HEK293 (cell line): ENCODE measurements around the gene RBBP8.
A peak's percentile ranks its signal among the peaks of the same experiment; 100 is the strongest.

Experiments
- CTCF ChIA-PET: fragments of 350-600 bp; formaldehyde crosslinking; extraction: SDS; loops from one replicate; lab custom pipeline; 2021; ENCODE audit warnings: antibody characterized with exemption; lab: Yijun Ruan, JAX
- POLR2A ChIA-PET: fragments of 300-600 bp; formaldehyde crosslinking; extraction: SDS; loops from one replicate; lab custom pipeline; 2020; ENCODE audit warnings: antibody characterized with exemption, inconsistent platforms; lab: Yijun Ruan, JAX
- H3K27ac ChIP-seq: fragments of 200-500 bp; sonication (Bioruptor generic); 2 replicates; pipeline ENCODE4 v1.5.1; 2014; ENCODE audit warnings: low read depth, low read length, control low read depth, inconsistent platforms; ENCODE audit errors: extremely low read depth
- H3K36me3 ChIP-seq, 2 experiments: fragments of 200-500 bp in 1 of 2; sonication (Bioruptor generic) in 1 of 2; 1 replicate in 1 of 2; 2 replicates in 1 of 2; pipeline ENCODE4 v1.5.1; 2014 to 2017; ENCODE audit warnings: inconsistent platforms in 2 of 2, low read length in 2 of 2; ENCODE audit not compliant: control insufficient read depth in 2 of 2, insufficient read depth in 1 of 2
- H3K4me1 ChIP-seq: fragments of 200-500 bp; sonication (Bioruptor generic); 2 replicates; pipeline ENCODE4 v1.5.1; 2014; ENCODE audit warnings: mild to moderate bottlenecking, low read length, inconsistent platforms; ENCODE audit not compliant: control insufficient read depth, insufficient read depth
- H3K4me3 ChIP-seq: 2 replicates; pipeline ENCODE4 v1.5.1; 2011; ENCODE audit warnings: low read depth, mild to moderate bottlenecking, control low read depth, low read length, moderate library complexity
- H3K9me3 ChIP-seq: fragments of 200-500 bp; sonication (Bioruptor generic); 2 replicates; pipeline ENCODE4 v1.5.1; 2014; ENCODE audit warnings: low read depth, low read length, inconsistent platforms; ENCODE audit not compliant: control insufficient read depth, insufficient read depth
- BCL11B ChIP-seq: fragments of 450-650 bp; formaldehyde crosslinking; IDR thresholded peaks from 2 replicates; pipeline ENCODE4 v1.5.1; 2016; ENCODE audit warnings: low read depth, missing biosample characterization, missing genetic modification characterization
- GLIS1 ChIP-seq: fragments of 450-650 bp; formaldehyde crosslinking; IDR thresholded peaks from 2 replicates; pipeline ENCODE4 v1.5.1; 2016; ENCODE audit warnings: missing biosample characterization, missing genetic modification characterization
- KLF16 ChIP-seq: fragments of 450-650 bp; formaldehyde crosslinking; IDR thresholded peaks from 2 replicates; pipeline ENCODE4 v1.5.1; 2017; ENCODE audit warnings: missing biosample characterization, missing genetic modification characterization
- ZBTB1 ChIP-seq: fragments of 450-650 bp; formaldehyde crosslinking; IDR thresholded peaks from 2 replicates; pipeline ENCODE4 v1.5.1; 2016; ENCODE audit warnings: missing biosample characterization, missing genetic modification characterization
- ZBTB17 ChIP-seq: fragments of 450-650 bp; formaldehyde crosslinking; IDR thresholded peaks from 2 replicates; pipeline ENCODE4 v1.5.1; 2016; ENCODE audit warnings: missing biosample characterization, missing genetic modification characterization
- ZBTB20 ChIP-seq: fragments of 450-650 bp; formaldehyde crosslinking; IDR thresholded peaks from 2 replicates; pipeline ENCODE4 v1.5.1; 2016; ENCODE audit warnings: missing biosample characterization, missing genetic modification characterization
- ZNF114 ChIP-seq: fragments of 450-650 bp; formaldehyde crosslinking; IDR thresholded peaks from 2 replicates; pipeline ENCODE4 v1.5.0; 2017; ENCODE audit warnings: missing biosample characterization, missing genetic modification characterization
- ZNF121 ChIP-seq: fragments of 450-650 bp; formaldehyde crosslinking; IDR thresholded peaks from 2 replicates; pipeline ENCODE4 v1.5.1; 2016; ENCODE audit warnings: missing biosample characterization, missing genetic modification characterization
- ZNF16 ChIP-seq: fragments of 450-650 bp; formaldehyde crosslinking; IDR thresholded peaks from 2 replicates; pipeline ENCODE4 v1.5.1; 2016; ENCODE audit warnings: low read depth, missing biosample characterization, missing genetic modification characterization
- ZNF184 ChIP-seq: fragments of 450-650 bp; IDR thresholded peaks from 2 replicates; pipeline ENCODE4 v1.5.1; 2018; ENCODE audit warnings: missing biosample characterization, mild to moderate bottlenecking, missing genetic modification characterization
- ZNF24 ChIP-seq: fragments of 450-650 bp; formaldehyde crosslinking; IDR thresholded peaks from 2 replicates; pipeline ENCODE4 v1.5.1; 2016; ENCODE audit warnings: missing biosample characterization, missing genetic modification characterization
- ZNF311 ChIP-seq: fragments of 450-650 bp; formaldehyde crosslinking; IDR thresholded peaks from 2 replicates; pipeline ENCODE4 v1.5.1; 2017; ENCODE audit warnings: missing biosample characterization, missing genetic modification characterization, borderline replicate concordance
- ZNF324 ChIP-seq: fragments of 450-650 bp; formaldehyde crosslinking; IDR thresholded peaks from 2 replicates; pipeline ENCODE4 v1.5.1; 2016; ENCODE audit warnings: missing biosample characterization, missing genetic modification characterization
- ZNF37A ChIP-seq: fragments of 450-650 bp; IDR thresholded peaks from 2 replicates; pipeline ENCODE4 v1.5.1; 2018; ENCODE audit warnings: missing biosample characterization, missing genetic modification characterization
- ZNF391 ChIP-seq: fragments of 450-650 bp; formaldehyde crosslinking; IDR thresholded peaks from 2 replicates; pipeline ENCODE4 v1.5.1; 2016; ENCODE audit warnings: low read depth, missing biosample characterization, missing genetic modification characterization, borderline replicate concordance
- ZNF433 ChIP-seq: fragments of 450-650 bp; formaldehyde crosslinking; IDR thresholded peaks from 2 replicates; pipeline ENCODE4 v1.5.1; 2016; ENCODE audit warnings: missing biosample characterization, missing genetic modification characterization, low read depth
- ZNF624 ChIP-seq: fragments of 450-650 bp; formaldehyde crosslinking; IDR thresholded peaks from 2 replicates; pipeline ENCODE4 v1.5.1; 2017; ENCODE audit warnings: missing biosample characterization, missing genetic modification characterization
- ZNF660 ChIP-seq: fragments of 450-650 bp; IDR thresholded peaks from 2 replicates; pipeline ENCODE4 v1.5.1; 2018; ENCODE audit warnings: missing biosample characterization, mild to moderate bottlenecking, missing genetic modification characterization
- ZNF76 ChIP-seq: fragments of 450-650 bp; formaldehyde crosslinking; IDR thresholded peaks from 2 replicates; pipeline ENCODE4; 2016; ENCODE audit warnings: low read depth, missing biosample characterization, missing genetic modification characterization, borderline replicate concordance
- ZNF768 ChIP-seq: fragments of 450-650 bp; formaldehyde crosslinking; IDR thresholded peaks from 2 replicates; pipeline ENCODE4 v1.5.1; 2018; ENCODE audit warnings: missing biosample characterization, mild to moderate bottlenecking, missing genetic modification characterization
- ZSCAN30 ChIP-seq: fragments of 450-650 bp; IDR thresholded peaks from 2 replicates; pipeline ENCODE4 v1.5.1; 2018; ENCODE audit warnings: missing biosample characterization, mild to moderate bottlenecking, missing genetic modification characterization, moderate library complexity
- TF ChIP-seq, protein P1 (sequence below): fragments of 450-650 bp; formaldehyde crosslinking; IDR thresholded peaks from 2 replicates; pipeline ENCODE4 v1.5.0; 2017; ENCODE audit warnings: missing biosample characterization, missing genetic modification characterization, borderline replicate concordance
- TF ChIP-seq, protein P2 (sequence below): fragments of 450-650 bp; formaldehyde crosslinking; IDR thresholded peaks from 2 replicates; pipeline ENCODE4 v1.5.1; 2016; ENCODE audit warnings: missing biosample characterization, missing genetic modification characterization
- TF ChIP-seq, protein P3 (sequence below): fragments of 450-650 bp; formaldehyde crosslinking; IDR thresholded peaks from 2 replicates; pipeline ENCODE4 v1.5.1; 2016; ENCODE audit warnings: missing biosample characterization, missing genetic modification characterization, low read depth

Gene RBBP8

DNA sequence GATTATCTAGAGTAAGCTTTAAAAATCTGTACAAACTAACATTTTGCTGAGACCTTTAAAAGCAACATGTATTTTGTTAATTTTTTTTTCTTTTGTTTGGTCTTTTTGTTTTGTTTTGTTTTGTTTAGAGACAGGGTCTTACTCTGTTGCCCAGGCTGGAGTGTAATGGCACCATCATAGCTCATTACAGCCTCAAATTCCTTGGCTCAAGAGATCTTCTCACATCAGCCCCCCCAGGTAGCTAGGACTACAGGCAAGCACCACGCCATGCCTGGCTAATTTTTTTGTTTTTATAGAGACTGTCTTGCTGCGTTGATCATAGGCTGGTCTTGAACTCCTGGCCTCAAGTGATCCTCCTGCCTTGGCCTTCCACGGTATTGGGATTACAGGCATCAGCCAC is 23.1 kb downstream of the RBBP8 start:
- CTCF ChIA-PET: interaction anchor here (0.6 to 1.2 kb wide), 2 partner anchors 10 to 28 kb away, joined by 3 read pairs; no protein-coding TSS in a partner anchor
- TF ChIP-seq GLIS1 (tag by site-specific recombination) (peak; percentile 77), ZNF324 (tag by site-specific recombination) (no peak), ZNF121 (tag by site-specific recombination) (peak; percentile 87), ZBTB20 (tag by site-specific recombination) (no peak)
- TF ChIP-seq, protein P1, sequence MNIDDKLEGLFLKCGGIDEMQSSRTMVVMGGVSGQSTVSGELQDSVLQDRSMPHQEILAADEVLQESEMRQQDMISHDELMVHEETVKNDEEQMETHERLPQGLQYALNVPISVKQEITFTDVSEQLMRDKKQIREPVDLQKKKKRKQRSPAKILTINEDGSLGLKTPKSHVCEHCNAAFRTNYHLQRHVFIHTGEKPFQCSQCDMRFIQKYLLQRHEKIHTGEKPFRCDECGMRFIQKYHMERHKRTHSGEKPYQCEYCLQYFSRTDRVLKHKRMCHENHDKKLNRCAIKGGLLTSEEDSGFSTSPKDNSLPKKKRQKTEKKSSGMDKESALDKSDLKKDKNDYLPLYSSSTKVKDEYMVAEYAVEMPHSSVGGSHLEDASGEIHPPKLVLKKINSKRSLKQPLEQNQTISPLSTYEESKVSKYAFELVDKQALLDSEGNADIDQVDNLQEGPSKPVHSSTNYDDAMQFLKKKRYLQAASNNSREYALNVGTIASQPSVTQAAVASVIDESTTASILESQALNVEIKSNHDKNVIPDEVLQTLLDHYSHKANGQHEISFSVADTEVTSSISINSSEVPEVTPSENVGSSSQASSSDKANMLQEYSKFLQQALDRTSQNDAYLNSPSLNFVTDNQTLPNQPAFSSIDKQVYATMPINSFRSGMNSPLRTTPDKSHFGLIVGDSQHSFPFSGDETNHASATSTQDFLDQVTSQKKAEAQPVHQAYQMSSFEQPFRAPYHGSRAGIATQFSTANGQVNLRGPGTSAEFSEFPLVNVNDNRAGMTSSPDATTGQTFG: no peak
- H3K9me3 ChIP-seq: no peaks in the 10 kb centered on the region
- POLR2A ChIA-PET: no interaction called here
- peaks cover 21 to 78% of the 10 kb centered on the region in 2 experiments for H3K36me3 ChIP-seq
- no peaks in the 10 kb centered on the region for H3K4me1 ChIP-seq
- H3K4me3 ChIP-seq: no peak overlapping the region
- no peak overlapping the region for H3K27ac ChIP-seq

DNA sequence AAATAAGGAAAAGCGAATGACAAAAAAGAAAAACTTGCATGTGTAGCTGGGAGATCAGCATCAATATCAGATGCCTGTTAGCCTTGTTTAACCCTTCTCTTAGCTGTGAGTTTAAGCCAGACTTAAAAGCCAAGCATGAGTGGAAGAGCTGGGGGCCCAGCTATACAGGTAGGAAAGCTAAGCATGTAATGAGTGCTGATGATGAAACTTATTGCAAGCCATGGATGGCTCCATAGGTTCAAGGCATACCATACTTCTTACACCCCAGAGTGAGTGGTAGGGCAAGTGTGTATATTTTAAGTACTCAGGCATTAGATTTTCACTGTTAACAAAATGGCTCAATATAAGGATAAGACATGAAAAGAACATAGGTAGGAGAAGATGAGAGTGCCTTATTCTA is 28.0 kb downstream of the RBBP8 start:
- Histone ChIP-seq H3K4me1 (no peaks in the 10 kb centered on the region), H3K27ac (no peak overlapping the region), H3K9me3 (no peaks in the 10 kb centered on the region), H3K4me3 (no peak overlapping the region), H3K36me3 (peaks cover 12 to 42% of the 10 kb centered on the region in 2 experiments)
- ChIA-PET CTCF (interaction anchor here (0.9 kb wide), 2 partner anchors 18 to 113 kb away, joined by 3 to 4 read pairs; no protein-coding TSS in a partner anchor), POLR2A (no interaction called here)
- TF ChIP-seq ZBTB17 (tag by site-specific recombination): no peak
- no peak for TF ChIP-seq ZNF76
- no peak for TF ChIP-seq ZNF311 (tag by site-specific recombination)
- no peak for TF ChIP-seq KLF16 (tag by site-specific recombination)
- TF ChIP-seq ZNF114 (tag by site-specific recombination): no peak
- no peak for TF ChIP-seq ZNF24 (tag by site-specific recombination)
- TF ChIP-seq ZNF768 (tag by site-specific recombination): no peak
- TF ChIP-seq ZSCAN30 (tag by site-specific recombination): no peak
- TF ChIP-seq, protein P1: no peak
- no peak for TF ChIP-seq ZBTB1 (tag by site-specific recombination)
- TF ChIP-seq ZNF184 (tag by site-specific recombination): no peak
- TF ChIP-seq BCL11B (tag by site-specific recombination): no peak
- TF ChIP-seq, protein P2, sequence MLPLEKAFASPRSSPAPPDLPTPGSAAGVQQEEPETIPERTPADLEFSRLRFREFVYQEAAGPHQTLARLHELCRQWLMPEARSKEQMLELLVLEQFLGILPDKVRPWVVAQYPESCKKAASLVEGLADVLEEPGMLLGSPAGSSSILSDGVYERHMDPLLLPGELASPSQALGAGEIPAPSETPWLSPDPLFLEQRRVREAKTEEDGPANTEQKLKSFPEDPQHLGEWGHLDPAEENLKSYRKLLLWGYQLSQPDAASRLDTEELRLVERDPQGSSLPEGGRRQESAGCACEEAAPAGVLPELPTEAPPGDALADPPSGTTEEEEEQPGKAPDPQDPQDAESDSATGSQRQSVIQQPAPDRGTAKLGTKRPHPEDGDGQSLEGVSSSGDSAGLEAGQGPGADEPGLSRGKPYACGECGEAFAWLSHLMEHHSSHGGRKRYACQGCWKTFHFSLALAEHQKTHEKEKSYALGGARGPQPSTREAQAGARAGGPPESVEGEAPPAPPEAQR: no peak
- no peak for TF ChIP-seq ZNF16 (tag by site-specific recombination)
- TF ChIP-seq ZNF391: no peak
- no peak for TF ChIP-seq ZNF433 (tag by site-specific recombination)
- no peak for TF ChIP-seq ZNF624 (tag by site-specific recombination)
- TF ChIP-seq, protein P3, sequence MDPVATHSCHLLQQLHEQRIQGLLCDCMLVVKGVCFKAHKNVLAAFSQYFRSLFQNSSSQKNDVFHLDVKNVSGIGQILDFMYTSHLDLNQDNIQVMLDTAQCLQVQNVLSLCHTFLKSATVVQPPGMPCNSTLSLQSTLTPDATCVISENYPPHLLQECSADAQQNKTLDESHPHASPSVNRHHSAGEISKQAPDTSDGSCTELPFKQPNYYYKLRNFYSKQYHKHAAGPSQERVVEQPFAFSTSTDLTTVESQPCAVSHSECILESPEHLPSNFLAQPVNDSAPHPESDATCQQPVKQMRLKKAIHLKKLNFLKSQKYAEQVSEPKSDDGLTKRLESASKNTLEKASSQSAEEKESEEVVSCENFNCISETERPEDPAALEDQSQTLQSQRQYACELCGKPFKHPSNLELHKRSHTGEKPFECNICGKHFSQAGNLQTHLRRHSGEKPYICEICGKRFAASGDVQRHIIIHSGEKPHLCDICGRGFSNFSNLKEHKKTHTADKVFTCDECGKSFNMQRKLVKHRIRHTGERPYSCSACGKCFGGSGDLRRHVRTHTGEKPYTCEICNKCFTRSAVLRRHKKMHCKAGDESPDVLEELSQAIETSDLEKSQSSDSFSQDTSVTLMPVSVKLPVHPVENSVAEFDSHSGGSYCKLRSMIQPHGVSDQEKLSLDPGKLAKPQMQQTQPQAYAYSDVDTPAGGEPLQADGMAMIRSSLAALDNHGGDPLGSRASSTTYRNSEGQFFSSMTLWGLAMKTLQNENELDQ: no peak
- TF ChIP-seq ZNF37A: no peak
- TF ChIP-seq ZNF660 (tag by site-specific recombination): no peak
